ENCODE measurements around the gene AFF3. TPM values are rescaled to one million over a fixed set of nuclear protein-coding genes. Genes with fewer than 3 reads are reported as not detected.

The AFF3 gene
- total and polyA plus RNA-seq, 4 donors = 0.48 to 5.3 (median 2.3) TPM

DNA sequence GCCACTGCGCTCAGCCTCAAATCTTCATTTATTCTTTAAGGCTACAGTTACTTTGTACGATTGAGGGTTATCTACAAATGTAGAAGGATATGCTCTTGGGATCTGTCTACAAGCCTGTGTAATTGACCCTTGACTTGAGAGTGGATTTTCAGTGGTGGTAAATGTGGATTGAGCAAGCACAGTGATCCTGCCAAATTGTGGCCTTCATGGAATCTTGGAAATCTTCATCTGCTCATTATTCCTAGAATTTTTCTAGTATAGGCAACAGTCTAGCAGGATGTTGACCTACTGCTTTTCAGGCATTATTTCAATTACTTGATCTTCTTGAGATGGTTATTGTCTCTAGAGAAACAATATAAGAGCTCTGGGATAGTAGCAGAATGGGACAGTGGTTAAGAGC is 426.4 kb downstream of the AFF3 start:
- H3K36me3 ChIP-seq (ENCODE audit: control insufficient read depth in 4 of 4, insufficient read depth in 3 of 4, low read depth in 1 of 4, low read length in 3 of 4) = no peaks in the 10 kb centered on the region
- no peak for DNase-seq (ENCODE audit: low spot score)
- H3K27me3 ChIP-seq (ENCODE audit: control insufficient read depth in 4 of 4, insufficient read depth in 4 of 4, low read length in 3 of 4) = no peaks in the 10 kb centered on the region
- 81% methylated on average over 2 of the region's 2 CpGs for WGBS
- no peak overlapping the region for H3K27ac ChIP-seq (ENCODE audit: low read depth in 1 of 2, low read length in 2 of 2)
- no peaks in the 10 kb centered on the region for H3K9me3 ChIP-seq (ENCODE audit: control insufficient read depth in 4 of 4, low read length in 3 of 4)
- TF ChIP-seq MAX (IDR thresholded peaks at IDR 0.05) (no peak), ZBTB33 (IDR thresholded peaks at IDR 0.05) (no peak)
- no peak overlapping the region for H3K4me3 ChIP-seq (ENCODE audit: low read depth in 1 of 3, low read length in 3 of 3)
- H3K4me1 ChIP-seq (ENCODE audit: control insufficient read depth in 4 of 4, insufficient read depth in 4 of 4, low read length in 3 of 4) = no peaks in the 10 kb centered on the region
- H3K9ac ChIP-seq (ENCODE audit: low read depth in 1 of 2, low read length in 2 of 2) = no peak overlapping the region

- Histone ChIP-seq H3K9ac (ENCODE audit: low read depth in 1 of 2, low read length in 2 of 2) (no peak overlapping the region), H3K36me3 (ENCODE audit: control insufficient read depth in 4 of 4, insufficient read depth in 3 of 4, low read depth in 1 of 4, low read length in 3 of 4) (no peaks in the 10 kb centered on the region), H3K4me3 (ENCODE audit: low read depth in 1 of 3, low read length in 3 of 3) (no peak overlapping the region), H3K27me3 (ENCODE audit: control insufficient read depth in 4 of 4, insufficient read depth in 4 of 4, low read length in 3 of 4) (no peaks in the 10 kb centered on the region), H3K9me3 (ENCODE audit: control insufficient read depth in 4 of 4, low read length in 3 of 4) (no peaks in the 10 kb centered on the region), H3K27ac (ENCODE audit: low read depth in 1 of 2, low read length in 2 of 2) (no peak overlapping the region), H3K4me1 (ENCODE audit: control insufficient read depth in 4 of 4, insufficient read depth in 4 of 4, low read length in 3 of 4) (no peaks in the 10 kb centered on the region)
- DNase-seq (ENCODE audit: low spot score) = no peak
- TF ChIP-seq EGR1 (IDR thresholded peaks at IDR 0.05; ENCODE audit: low read depth in 2 of 2) (no peak), HNF4A (conservative IDR thresholded peaks at IDR 0.05) (no peak), MAX (IDR thresholded peaks at IDR 0.05) (no peak), TAF1 (conservative IDR thresholded peaks at IDR 0.05) (no peak), CTCF (IDR thresholded peaks at IDR 0.05; ENCODE audit: low read depth, low read length, missing input control) (no peak), SP1 (IDR thresholded peaks at IDR 0.05) (no peak), JUND (IDR thresholded peaks at IDR 0.05) (no peak), HNF4G (IDR thresholded peaks at IDR 0.05) (no peak), ZBTB33 (IDR thresholded peaks at IDR 0.05) (no peak), YY1 (IDR thresholded peaks at IDR 0.05) (no peak), RXRA (IDR thresholded peaks at IDR 0.05) (no peak), FOXA1 (IDR thresholded peaks at IDR 0.05) (no peak)
- TF ChIP-seq, protein P1, sequence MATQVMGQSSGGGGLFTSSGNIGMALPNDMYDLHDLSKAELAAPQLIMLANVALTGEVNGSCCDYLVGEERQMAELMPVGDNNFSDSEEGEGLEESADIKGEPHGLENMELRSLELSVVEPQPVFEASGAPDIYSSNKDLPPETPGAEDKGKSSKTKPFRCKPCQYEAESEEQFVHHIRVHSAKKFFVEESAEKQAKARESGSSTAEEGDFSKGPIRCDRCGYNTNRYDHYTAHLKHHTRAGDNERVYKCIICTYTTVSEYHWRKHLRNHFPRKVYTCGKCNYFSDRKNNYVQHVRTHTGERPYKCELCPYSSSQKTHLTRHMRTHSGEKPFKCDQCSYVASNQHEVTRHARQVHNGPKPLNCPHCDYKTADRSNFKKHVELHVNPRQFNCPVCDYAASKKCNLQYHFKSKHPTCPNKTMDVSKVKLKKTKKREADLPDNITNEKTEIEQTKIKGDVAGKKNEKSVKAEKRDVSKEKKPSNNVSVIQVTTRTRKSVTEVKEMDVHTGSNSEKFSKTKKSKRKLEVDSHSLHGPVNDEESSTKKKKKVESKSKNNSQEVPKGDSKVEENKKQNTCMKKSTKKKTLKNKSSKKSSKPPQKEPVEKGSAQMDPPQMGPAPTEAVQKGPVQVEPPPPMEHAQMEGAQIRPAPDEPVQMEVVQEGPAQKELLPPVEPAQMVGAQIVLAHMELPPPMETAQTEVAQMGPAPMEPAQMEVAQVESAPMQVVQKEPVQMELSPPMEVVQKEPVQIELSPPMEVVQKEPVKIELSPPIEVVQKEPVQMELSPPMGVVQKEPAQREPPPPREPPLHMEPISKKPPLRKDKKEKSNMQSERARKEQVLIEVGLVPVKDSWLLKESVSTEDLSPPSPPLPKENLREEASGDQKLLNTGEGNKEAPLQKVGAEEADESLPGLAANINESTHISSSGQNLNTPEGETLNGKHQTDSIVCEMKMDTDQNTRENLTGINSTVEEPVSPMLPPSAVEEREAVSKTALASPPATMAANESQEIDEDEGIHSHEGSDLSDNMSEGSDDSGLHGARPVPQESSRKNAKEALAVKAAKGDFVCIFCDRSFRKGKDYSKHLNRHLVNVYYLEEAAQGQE (IDR thresholded peaks at IDR 0.05) = no peak
- WGBS = 90% methylated on average over 2 of the region's 2 CpGs
These were observed 428.0 kb downstream of the AFF3 start for GRCh38 chr2:99714349-99714748.

Measured in liver (tissue), 9 donors.